HepG2 (cell line): ENCODE measurements around the gene MEIS3. TPM values are rescaled to one million over a fixed set of nuclear protein-coding genes. Genes with fewer than 3 reads are reported as not detected.

Experiments used
- AKAP8 ChIP-seq: sonication (generic); formaldehyde crosslinking; IDR thresholded peaks from 2 replicates; pipeline ENCODE4 v1.5.1; 2020; ENCODE audit warnings: mild to moderate bottlenecking, missing genetic modification reagents
- CBFB ChIP-seq: sonication (generic); formaldehyde crosslinking; IDR thresholded peaks from 2 replicates; pipeline ENCODE4 v1.4.0; 2020; ENCODE audit warnings: missing genetic modification reagents
- CHCHD3 ChIP-seq: sonication (generic); formaldehyde crosslinking; IDR thresholded peaks from 2 replicates; pipeline ENCODE4 v1.8.0; 2022; ENCODE audit warnings: mild to moderate bottlenecking, missing genetic modification reagents, moderate library complexity
- FOXC1 ChIP-seq: sonication (generic); formaldehyde crosslinking; IDR thresholded peaks from 2 replicates; pipeline ENCODE4 v1.8.0; 2022; ENCODE audit warnings: mild to moderate bottlenecking, missing genetic modification reagents, borderline replicate concordance
- HNF4A ChIP-seq: sonication (generic); formaldehyde crosslinking; IDR thresholded peaks from 2 replicates; pipeline ENCODE4 v1.4.0; 2020; ENCODE audit warnings: missing genetic modification reagents
- KDM5B ChIP-seq: sonication (generic); formaldehyde crosslinking; IDR thresholded peaks from 2 replicates; pipeline ENCODE4 v1.4.0; 2020; ENCODE audit warnings: missing genetic modification reagents, mild to moderate bottlenecking, borderline replicate concordance
- KMT2A ChIP-seq: sonication (generic); formaldehyde crosslinking; IDR thresholded peaks from 2 replicates; pipeline ENCODE4 v1.4.0; 2020; ENCODE audit warnings: missing genetic modification reagents
- MAX ChIP-seq: IDR thresholded peaks from 2 replicates; pipeline ENCODE4 v1.6.1; 2012; ENCODE audit warnings: inconsistent platforms
- MTERF4 ChIP-seq: sonication (generic); formaldehyde crosslinking; IDR thresholded peaks from 2 replicates; pipeline ENCODE4 v1.8.0; 2023; ENCODE audit warnings: mild to moderate bottlenecking, missing genetic modification reagents
- NFIC ChIP-seq: IDR thresholded peaks from 2 replicates; pipeline ENCODE4 v1.6.1; 2012; ENCODE audit warnings: mild to moderate bottlenecking, low read length, inconsistent platforms
- RAD51 ChIP-seq: fragments of 450-650 bp; IDR thresholded peaks from 2 replicates; pipeline ENCODE4 v1.6.1; 2016; ENCODE audit warnings: borderline replicate concordance
- RBAK ChIP-seq: sonication (generic); formaldehyde crosslinking; IDR thresholded peaks from 2 replicates; pipeline ENCODE4 v1.5.1; 2020; ENCODE audit warnings: mild to moderate bottlenecking, missing genetic modification reagents
- SAFB2 ChIP-seq: sonication (generic); formaldehyde crosslinking; IDR thresholded peaks from 2 replicates; pipeline ENCODE4 v1.5.1; 2020; ENCODE audit warnings: missing genetic modification reagents, low read depth, mild to moderate bottlenecking, borderline replicate concordance
- SMAD9 ChIP-seq: sonication (generic); formaldehyde crosslinking; IDR thresholded peaks from 2 replicates; pipeline ENCODE4 v1.5.1; 2020; ENCODE audit warnings: mild to moderate bottlenecking, missing genetic modification reagents
- SOX6 ChIP-seq, 2 experiments: fragments of 450-650 bp in 1 of 2; sonication (generic) in 1 of 2; formaldehyde crosslinking in 1 of 2; IDR thresholded peaks; 2 replicates each; pipeline versions ENCODE4 v1.4.0 to v1.6.1; 2017 to 2020; ENCODE audit warnings: antibody characterized with exemption in 1 of 2, mild to moderate bottlenecking in 1 of 2, missing genetic modification reagents in 1 of 2
- SP1 ChIP-seq, 2 experiments: fragments of 450-650 bp in 1 of 2; sonication (generic) in 1 of 2; formaldehyde crosslinking in 1 of 2; IDR thresholded peaks; 2 replicates each; pipeline versions ENCODE4 v1.4.0 to v1.6.1; 2016 to 2020; ENCODE audit warnings: missing genetic modification reagents in 1 of 2
- U2AF1 ChIP-seq: fragments of 200-400 bp; formaldehyde crosslinking; optimal IDR thresholded peaks from 2 replicates; pipeline ENCODE3; 2017; ENCODE audit warnings: mild to moderate bottlenecking, low read depth, low read length
- ZNF207 ChIP-seq: fragments of 450-650 bp; IDR thresholded peaks from 2 replicates; pipeline ENCODE4 v1.6.1; 2016; ENCODE audit warnings: antibody characterized with exemption, borderline replicate concordance
- ZNF350 ChIP-seq: sonication (generic); formaldehyde crosslinking; IDR thresholded peaks from 2 replicates; pipeline ENCODE4 v1.4.0; 2020; ENCODE audit warnings: mild to moderate bottlenecking, low read depth, missing genetic modification reagents, borderline replicate concordance
- ZNF362 ChIP-seq: sonication (generic); formaldehyde crosslinking; IDR thresholded peaks from 2 replicates; pipeline ENCODE4 v1.4.0; 2020; ENCODE audit warnings: missing genetic modification reagents, mild to moderate bottlenecking, borderline replicate concordance
- ZNF383 ChIP-seq: sonication (generic); formaldehyde crosslinking; IDR thresholded peaks from 2 replicates; pipeline ENCODE4 v1.4.0; 2020; ENCODE audit warnings: missing genetic modification reagents, mild to moderate bottlenecking, borderline replicate concordance
- ZNF543 ChIP-seq: sonication (generic); formaldehyde crosslinking; IDR thresholded peaks from 2 replicates; pipeline ENCODE4 v1.4.0; 2020; ENCODE audit warnings: mild to moderate bottlenecking, missing genetic modification reagents
- ZNF598 ChIP-seq: sonication (generic); formaldehyde crosslinking; IDR thresholded peaks from 2 replicates; pipeline ENCODE4 v1.5.1; 2020; ENCODE audit warnings: mild to moderate bottlenecking, missing genetic modification reagents, borderline replicate concordance
- ZNF678 ChIP-seq: sonication (generic); formaldehyde crosslinking; IDR thresholded peaks from 2 replicates; pipeline ENCODE4 v1.4.0; 2020; ENCODE audit warnings: mild to moderate bottlenecking, missing genetic modification reagents
- ZNF83 ChIP-seq: sonication (generic); formaldehyde crosslinking; IDR thresholded peaks from 2 replicates; pipeline ENCODE4 v1.4.0; 2020; ENCODE audit warnings: missing genetic modification reagents, mild to moderate bottlenecking, borderline replicate concordance
- ZNF891 ChIP-seq: sonication (generic); formaldehyde crosslinking; IDR thresholded peaks from 2 replicates; pipeline ENCODE4 v1.5.0; 2020; ENCODE audit warnings: mild to moderate bottlenecking, missing genetic modification reagents
- ZSCAN21 ChIP-seq: sonication (generic); formaldehyde crosslinking; IDR thresholded peaks from 2 replicates; pipeline ENCODE4 v1.8.0; 2022; ENCODE audit warnings: mild to moderate bottlenecking, missing genetic modification reagents, moderate library complexity, borderline replicate concordance
- polyA plus RNA-seq, 8 experiments: library from polyadenylated mRNA; depleted of rRNA in 3 of 8; stranded (reverse) in 7 of 8; unstranded in 1 of 8; fragments of >200 nt; fragmentation: Illumina TruSeq in 4 of 8; extraction: Trizol in 4 of 8; gene quantifications; 2 replicates each; pipeline versions ENCODE4 v1.2.1 to v1.2.3, GENCODE V29; 2011 to 2016; ENCODE audit warnings: low read depth in 4 of 8, missing spikeins in 1 of 8, mixed read lengths in 1 of 8; ENCODE audit not compliant: insufficient read depth in 1 of 8
- total RNA-seq, 5 experiments: library from RNA; depleted of rRNA; stranded (reverse); fragments of >200 nt; fragmentation: Illumina TruSeq; extraction: Trizol; gene quantifications; 2 replicates each; pipeline ENCODE4 v1.2.3, GENCODE V29; 2016; ENCODE audit warnings: low read depth in 1 of 5

The MEIS3 gene
- total and polyA plus RNA-seq, 2 of the 13 experiments (the other 11 are each of a cell fraction or from before 2014, with no cell fraction given) = 0.09 to 0.70 TPM

- TF ChIP-seq ZSCAN21 (CRISPR knock-in tag) (peak; percentile 57; the same call in 1 of the 2 replicates), NFIC (no peak), ZNF678 (no peak), RBAK (CRISPR knock-in tag) (no peak), FOXC1 (CRISPR knock-in tag) (peak; percentile 74; the same call in 1 of the 2 replicates), SMAD9 (CRISPR knock-in tag) (no peak), ZNF543 (CRISPR knock-in tag) (0 out of 2 replicates have a peak, but pooled peaks have one; percentile 53), ZNF207 (no peak), SP1 (IDR thresholded peaks at IDR 0.05) (no peak), SP1 (CRISPR knock-in tag; IDR thresholded peaks at IDR 0.05) (0 out of 2 replicates have a peak, but pooled peaks have one; percentile 41), CBFB (peak; percentile 29; the same call in 1 of the 2 replicates), MTERF4 (CRISPR knock-in tag) (peak; percentile 94; the same call in 1 of the 2 replicates), SAFB2 (CRISPR knock-in tag) (peak; percentile 37), KMT2A (CRISPR knock-in tag) (0 out of 2 replicates have a peak, but pooled peaks have one; percentile 57), ZNF891 (CRISPR knock-in tag) (peak; percentile 37; the same call in 1 of the 2 replicates), ZNF383 (CRISPR knock-in tag) (no peak), RAD51 (no peak), ZNF350 (CRISPR knock-in tag) (peak; percentile 55; the same call in 1 of the 2 replicates), HNF4A (no peak), U2AF1 (no peak), SOX6 (IDR thresholded peaks at IDR 0.05) (no peak), SOX6 (CRISPR knock-in tag; IDR thresholded peaks at IDR 0.05) (peak; percentile 44; the same call in 1 of the 2 replicates), ZNF598 (CRISPR knock-in tag) (peak; percentile 34; the same call in 1 of the 2 replicates), ZNF362 (CRISPR knock-in tag) (0 out of 2 replicates have a peak, but pooled peaks have one; percentile 37), KDM5B (CRISPR knock-in tag) (peak; percentile 93), ZNF83 (CRISPR knock-in tag) (peak; percentile 86; the same call in 1 of the 2 replicates), CHCHD3 (CRISPR knock-in tag) (peak; percentile 84), AKAP8 (CRISPR knock-in tag) (0 out of 2 replicates have a peak, but pooled peaks have one; percentile 40), MAX (peak; percentile 95)
These were observed 10.9 kb upstream of the MEIS3 start (continued) for GRCh38 chr19:47430041-47430802.
